Measurements from ENCODE around the gene MYOM3. TPM values are rescaled to one million over a fixed set of nuclear protein-coding genes. Genes with fewer than 3 reads are reported as not detected.

The MYOM3 gene
- total RNA-seq, 2 donors from 2014 or later: 4.1 to 4.2 TPM

GRCh38 chr1:24140741-24141181 is 28.8 kb upstream of the MYOM3 start:
- intact Hi-C loops (cut with DNase I, micrococcal nuclease): no loop called here
- ATAC-seq: no peak

GRCh38 chr1:24139841-24140425 is 28.0 kb upstream of the MYOM3 start:
- intact Hi-C loops (cut with DNase I, micrococcal nuclease): no loop called here
- ATAC-seq: no peak
- no peak for DNase-seq

More at GRCh38 chr1:24140741-24141181, 28.8 kb upstream of the MYOM3 start:
- no peak for DNase-seq

DNA sequence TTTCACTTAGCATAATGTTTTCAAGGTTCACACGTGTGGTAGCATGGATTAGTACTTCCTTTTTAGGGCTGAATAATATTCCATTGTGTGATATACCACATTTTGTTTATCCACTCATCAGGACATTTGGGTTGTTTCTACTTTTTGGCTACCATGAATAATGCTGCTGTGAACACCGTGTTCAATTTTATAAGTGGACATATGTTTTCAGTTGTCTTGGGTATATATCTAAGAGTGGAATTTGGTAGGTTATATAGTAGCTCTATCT is 27.2 kb upstream of the MYOM3 start:
- no peak for DNase-seq
- ATAC-seq: no peak

GRCh38 chr1:24138476-24139221 is 26.7 kb upstream of the MYOM3 start:
- ATAC-seq: no peak
- DNase-seq: no peak
- intact Hi-C loops (cut with DNase I, micrococcal nuclease): no loop called here

More for the DNA sequence above, 27.2 kb upstream of the MYOM3 start:
- intact Hi-C loops (cut with DNase I, micrococcal nuclease): no loop called here

GRCh38 chr1:24136956-24137539 is 25.1 kb upstream of the MYOM3 start:
- ATAC-seq: no peak
- DNase-seq: no peak
- intact Hi-C loops (cut with DNase I, micrococcal nuclease): no loop called here

- DNase-seq (peak in 1 of 2 donors; percentile 13), ATAC-seq (no peak)
- intact Hi-C loops (cut with DNase I, micrococcal nuclease): no loop called here
Measured at GRCh38 chr1:24134376-24134775, 22.4 kb upstream of the MYOM3 start.

GRCh38 chr1:24133819-24134218 is 21.9 kb upstream of the MYOM3 start:
- ATAC-seq (no peak), DNase-seq (no peak)
- intact Hi-C loops (cut with DNase I, micrococcal nuclease): no loop called here

DNA sequence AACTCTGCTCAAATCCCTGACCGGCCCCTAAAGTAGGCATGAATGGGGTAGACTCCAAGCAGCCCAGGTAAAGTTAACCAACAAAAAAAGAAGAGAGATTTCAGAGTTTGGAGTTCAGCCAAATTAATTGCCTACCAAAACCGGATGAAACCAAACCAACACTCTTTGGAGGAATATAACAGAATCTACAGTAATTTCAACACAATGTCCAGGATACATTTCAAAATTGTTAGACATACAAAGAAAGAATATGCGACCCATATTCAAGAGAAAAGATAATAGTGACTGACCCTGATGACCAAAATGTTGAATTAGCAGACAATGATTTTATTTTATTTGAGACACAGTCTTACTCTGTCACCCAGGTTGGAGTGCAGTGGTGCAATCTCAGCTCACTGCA is 18.4 kb upstream of the MYOM3 start:
- intact Hi-C loops (cut with DNase I, micrococcal nuclease): no loop called here
- ATAC-seq (no peak), DNase-seq (no peak)

GRCh38 chr1:24127801-24128363 is 15.9 kb upstream of the MYOM3 start:
- ATAC-seq (peak; percentile 56), DNase-seq (no peak)
- intact Hi-C loops (cut with DNase I, micrococcal nuclease): no loop called here

- DNase-seq (peak in 1 of 2 donors; percentile 0), ATAC-seq (no peak)
- intact Hi-C loops (cut with DNase I, micrococcal nuclease): no loop called here
Measured at GRCh38 chr1:24127134-24127800, 15.3 kb upstream of the MYOM3 start.

GRCh38 chr1:24126672-24127023 is 14.7 kb upstream of the MYOM3 start:
- ATAC-seq (no peak), DNase-seq (peak in 1 of 2 donors; percentile 4)
- intact Hi-C loops (cut with DNase I, micrococcal nuclease): no loop called here

- ATAC-seq: no peak
- intact Hi-C loops (cut with DNase I, micrococcal nuclease): no loop called here
- peak in 1 of 2 donors; percentile 14 for DNase-seq
Measured at GRCh38 chr1:24126018-24126671, 14.2 kb upstream of the MYOM3 start.

GRCh38 chr1:24125456-24125855 is 13.5 kb upstream of the MYOM3 start:
- DNase-seq (peak in 1 of 2 donors; percentile 12), ATAC-seq (no peak)
- intact Hi-C loops (cut with DNase I, micrococcal nuclease): no loop called here

- DNase-seq (no peak), ATAC-seq (no peak)
- intact Hi-C loops (cut with DNase I, micrococcal nuclease): no loop called here
Measured at GRCh38 chr1:24124980-24125379, 13.0 kb upstream of the MYOM3 start.

- no peak for ATAC-seq
- intact Hi-C loops (cut with DNase I, micrococcal nuclease): no loop called here
- peak in 1 of 2 donors; percentile 15 for DNase-seq
Measured at GRCh38 chr1:24123611-24124010, 11.7 kb upstream of the MYOM3 start.

DNA sequence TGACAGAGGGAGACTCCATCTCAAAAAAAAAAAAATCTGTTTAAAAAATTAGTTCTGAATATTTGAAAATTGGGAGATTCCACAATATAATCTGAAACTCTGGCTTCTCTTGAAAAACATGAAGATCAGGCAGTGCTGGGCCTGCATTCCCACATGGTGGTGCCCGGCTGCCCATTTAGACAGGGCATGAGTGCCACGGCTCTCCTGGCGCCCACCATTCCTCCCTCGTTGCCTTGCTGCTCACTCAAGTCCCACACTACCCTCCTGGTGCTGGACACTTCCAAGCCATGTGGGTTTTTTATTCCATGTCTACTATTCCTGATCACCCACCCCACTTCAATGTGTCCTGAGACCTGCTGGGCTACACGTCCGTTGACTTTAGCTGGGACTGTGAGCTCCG is 10.8 kb upstream of the MYOM3 start:
- ATAC-seq (no peak), DNase-seq (peak in 1 of 2 donors; percentile 14)
- intact Hi-C loops (cut with DNase I, micrococcal nuclease): no loop called here

- ATAC-seq (no peak), DNase-seq (no peak)
- intact Hi-C loops (cut with DNase I, micrococcal nuclease): no loop called here
Measured at GRCh38 chr1:24121406-24121805, 9.5 kb upstream of the MYOM3 start.

DNA sequence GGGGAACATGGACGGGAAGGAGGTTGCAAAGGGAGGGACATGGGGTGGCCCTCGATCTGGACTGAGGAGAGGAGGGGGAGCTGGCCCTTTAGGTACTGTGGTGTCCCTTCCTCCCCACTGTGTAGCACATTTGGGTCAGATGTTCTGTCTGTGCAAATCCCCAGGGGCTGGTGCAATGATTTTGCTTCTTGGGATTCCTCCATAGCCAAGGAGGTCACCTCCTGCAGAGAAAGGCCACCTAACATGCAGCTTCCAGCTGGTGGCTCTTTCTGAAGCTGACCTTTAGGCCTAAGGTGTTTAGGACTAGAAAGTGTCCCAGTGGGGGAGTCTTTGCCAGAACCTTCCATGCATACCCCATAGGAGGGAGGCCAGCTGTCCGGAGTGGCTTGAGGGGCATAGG is 9.0 kb upstream of the MYOM3 start:
- no peak for ATAC-seq
- no peak for DNase-seq
- intact Hi-C loops (cut with DNase I, micrococcal nuclease): no loop called here

Data from left colon (tissue), 2 donors.